HL-60/S4 treated with phorbol 12-myristate 13-acetate at 8.2 ng/mL for 4 days and 3 days (cell line): ENCODE data around the gene DDO.
"Not testable (repeated sequence)": the region's sequence is repeated elsewhere in the genome, so short reads cannot be mapped to it uniquely, and the experiment has no call there.

Source experiments
- in situ Hi-C: fragments of 300-500 bp; cut with MboI; formaldehyde crosslinking; loops from 2 replicates; pipeline ENCODE4 v1.15.0; 2022; ENCODE audit warnings: low sequenced_read_pairs

The DDO gene, protein sequence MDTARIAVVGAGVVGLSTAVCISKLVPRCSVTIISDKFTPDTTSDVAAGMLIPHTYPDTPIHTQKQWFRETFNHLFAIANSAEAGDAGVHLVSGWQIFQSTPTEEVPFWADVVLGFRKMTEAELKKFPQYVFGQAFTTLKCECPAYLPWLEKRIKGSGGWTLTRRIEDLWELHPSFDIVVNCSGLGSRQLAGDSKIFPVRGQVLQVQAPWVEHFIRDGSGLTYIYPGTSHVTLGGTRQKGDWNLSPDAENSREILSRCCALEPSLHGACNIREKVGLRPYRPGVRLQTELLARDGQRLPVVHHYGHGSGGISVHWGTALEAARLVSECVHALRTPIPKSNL

DNA sequence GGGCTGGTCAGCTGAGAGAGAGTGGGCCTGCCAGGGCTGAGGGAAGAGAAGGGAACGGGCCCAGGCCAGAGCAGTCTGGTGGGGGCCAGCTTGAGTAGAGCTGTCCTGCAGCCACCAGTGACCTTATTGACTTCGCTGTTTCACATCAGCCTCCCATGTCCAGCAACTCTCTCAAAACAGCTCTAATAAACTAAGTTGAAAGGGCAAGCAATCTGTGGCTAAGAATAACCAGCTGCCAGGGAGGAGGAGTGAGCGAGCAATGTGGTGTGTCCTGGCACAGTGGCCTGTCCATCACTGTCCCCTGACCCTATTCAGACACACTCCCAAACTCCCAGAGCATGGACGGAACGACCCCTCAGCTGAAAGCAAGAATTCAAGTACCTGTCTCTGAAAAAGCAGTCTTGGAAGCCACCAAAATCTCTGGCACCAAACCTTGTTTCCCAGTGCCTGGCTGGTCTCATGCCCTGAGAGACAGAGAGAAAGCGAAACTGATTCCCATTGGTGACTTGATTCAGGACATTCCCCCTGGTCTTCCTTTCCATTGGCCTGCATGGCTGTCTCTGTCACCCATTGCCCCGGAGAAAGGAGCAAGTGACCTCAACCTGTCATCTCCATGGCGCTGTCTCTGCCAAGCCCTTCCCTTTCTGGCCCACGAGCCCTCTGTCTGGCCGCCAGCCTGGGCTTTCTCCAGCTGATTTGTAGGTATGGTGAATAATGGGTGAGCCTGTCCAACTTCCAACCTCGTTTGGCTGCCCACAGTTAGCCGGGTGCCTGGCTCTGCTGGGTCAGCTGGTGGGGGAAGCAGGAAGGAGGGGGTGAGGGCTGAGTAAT lies at the start of gene DDO:
TSS of gene DDO (minus strand) at position 490 of the 831 bp plus-strand sequence. CDS start 2,113 bp downstream, outside the sequence.
- in situ Hi-C loops, result no loop called here

DNA sequence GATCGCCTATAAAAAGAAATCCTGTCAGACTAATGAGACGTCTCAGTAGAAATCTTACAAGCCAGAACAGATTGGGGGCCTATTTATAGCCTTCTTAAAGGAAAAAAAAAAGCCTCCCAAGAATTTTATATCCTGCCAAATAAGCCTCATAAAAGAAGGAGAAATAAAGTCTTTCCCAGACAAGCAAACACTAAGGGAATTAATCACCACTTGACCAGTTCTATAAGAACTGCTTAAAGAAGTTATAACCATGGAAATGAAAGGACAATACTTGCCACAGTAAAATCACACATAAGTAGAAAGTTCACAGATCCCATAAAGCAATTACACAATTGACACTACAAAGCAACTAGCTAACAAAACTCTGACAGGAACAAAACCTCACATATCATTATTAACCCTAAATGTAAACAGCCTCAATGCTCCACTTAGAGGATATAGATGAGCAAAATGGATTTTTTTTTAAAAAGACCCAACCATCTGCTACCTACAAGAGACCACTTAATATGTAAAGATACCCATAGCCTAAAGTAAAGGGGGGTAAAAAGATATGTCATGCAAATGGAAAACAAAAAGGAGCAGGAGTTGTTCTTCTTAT lies 47.6 kb upstream of the DDO start:
- in situ Hi-C loops, result no loop called here

DNA sequence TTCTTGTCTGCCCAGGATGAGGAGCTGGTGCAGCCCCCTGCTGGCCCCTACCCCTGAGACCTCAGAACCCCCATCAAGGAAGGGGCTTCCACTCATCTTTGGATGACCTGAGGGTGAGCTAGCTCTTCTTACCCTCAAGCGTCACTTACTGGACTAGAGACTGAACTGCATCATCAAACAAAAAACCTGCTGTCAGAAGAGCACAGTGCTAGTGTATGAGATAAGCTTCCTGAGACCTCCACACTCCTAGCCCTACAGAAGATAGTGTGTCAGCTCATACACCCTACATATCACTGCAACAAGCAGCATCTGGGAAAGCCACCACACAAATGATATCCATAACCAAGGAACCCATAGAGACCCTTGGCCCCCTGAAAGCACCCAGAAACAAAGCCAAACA lies 46.0 kb upstream of the DDO start:
- in situ Hi-C loops, result no loop called here

DNA sequence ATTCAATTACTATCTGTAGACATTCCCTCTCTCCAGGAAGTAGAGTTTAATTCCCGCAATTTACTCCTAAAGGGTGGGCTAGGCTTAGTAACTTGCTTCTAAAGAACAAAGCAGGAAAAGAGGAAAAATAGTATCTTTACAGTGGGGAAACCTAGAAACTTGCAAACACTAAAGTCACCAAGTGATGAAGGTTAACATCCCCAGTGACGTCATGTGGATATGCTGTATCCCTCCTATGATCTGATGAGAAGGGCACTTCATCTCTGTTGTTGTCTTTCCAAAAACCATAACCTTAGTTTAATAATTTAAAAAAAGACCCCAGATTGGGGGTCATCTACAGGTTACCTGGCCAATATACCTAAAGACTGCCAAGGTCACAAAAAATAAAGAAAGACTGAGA lies 43.8 kb upstream of the DDO start:
- in situ Hi-C loops, result no loop called here

DNA sequence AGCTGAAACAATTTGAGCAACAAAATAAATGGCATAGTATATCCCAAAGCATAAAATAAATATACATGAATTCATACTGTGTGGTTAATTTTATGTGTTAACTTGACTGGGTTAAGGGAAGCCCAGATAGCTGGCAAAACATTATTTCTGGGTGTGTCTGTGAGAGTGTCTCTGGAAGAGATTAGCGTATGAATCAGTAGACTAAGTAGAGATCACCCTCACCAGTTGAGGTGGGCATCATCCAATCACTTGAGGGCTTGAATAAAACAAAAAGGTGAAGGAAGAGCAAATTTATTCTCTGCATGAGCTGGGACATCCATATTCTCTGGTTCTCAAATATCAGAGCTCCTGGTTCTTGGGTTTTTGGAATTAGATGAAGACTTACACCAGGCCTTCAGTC lies 43.1 kb upstream of the DDO start:
- in situ Hi-C loops, result no loop called here

DNA sequence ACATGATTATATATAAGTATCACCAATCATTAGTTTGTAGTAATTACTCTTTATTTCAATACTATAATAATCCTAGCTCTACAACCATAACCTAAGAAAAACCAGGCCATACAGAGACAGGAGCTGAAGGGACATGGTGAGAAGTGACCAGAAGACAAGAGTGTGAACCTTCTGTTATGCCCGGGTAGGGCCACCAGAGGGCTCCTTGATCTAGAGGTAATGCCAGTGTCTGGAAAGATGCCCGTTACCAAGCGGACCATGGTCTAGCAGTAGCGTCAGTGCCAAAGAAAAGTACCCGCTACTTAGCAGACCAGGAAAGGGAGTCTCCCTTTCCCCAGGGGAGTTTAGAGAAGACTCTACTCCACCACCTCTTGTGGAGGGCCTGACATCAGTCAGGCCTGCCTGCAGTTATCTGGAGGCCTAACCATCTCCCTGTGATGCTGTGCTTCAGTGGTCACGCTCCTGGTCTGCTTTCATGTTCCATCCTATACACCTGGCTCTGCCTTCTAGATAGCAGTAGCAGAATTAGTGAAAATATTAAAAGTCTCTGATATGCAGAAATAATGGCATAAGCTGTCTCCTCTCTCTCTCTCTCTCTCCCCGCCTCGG lies 42.3 kb upstream of the DDO start:
- in situ Hi-C loops, result not testable (repeated sequence)

DNA sequence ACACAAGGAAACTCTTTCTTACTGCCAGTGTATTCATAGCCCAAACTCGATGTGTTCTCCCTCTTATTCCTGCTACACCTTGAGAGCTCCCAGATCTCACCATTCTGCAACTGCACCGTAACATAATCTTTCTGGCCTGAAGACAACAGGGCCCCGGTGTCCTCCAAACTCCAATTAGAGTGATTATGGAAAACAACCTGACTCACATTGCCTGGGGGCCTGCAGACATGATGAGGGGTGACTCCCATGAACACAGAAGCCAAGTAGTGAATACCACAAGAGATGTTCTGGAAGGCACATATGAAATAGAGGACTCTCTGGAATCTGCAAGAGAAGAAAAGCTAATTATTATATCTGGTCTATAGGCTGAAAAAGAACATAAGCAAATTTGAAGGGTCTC lies 41.3 kb upstream of the DDO start:
- in situ Hi-C loops, result no loop called here

DNA sequence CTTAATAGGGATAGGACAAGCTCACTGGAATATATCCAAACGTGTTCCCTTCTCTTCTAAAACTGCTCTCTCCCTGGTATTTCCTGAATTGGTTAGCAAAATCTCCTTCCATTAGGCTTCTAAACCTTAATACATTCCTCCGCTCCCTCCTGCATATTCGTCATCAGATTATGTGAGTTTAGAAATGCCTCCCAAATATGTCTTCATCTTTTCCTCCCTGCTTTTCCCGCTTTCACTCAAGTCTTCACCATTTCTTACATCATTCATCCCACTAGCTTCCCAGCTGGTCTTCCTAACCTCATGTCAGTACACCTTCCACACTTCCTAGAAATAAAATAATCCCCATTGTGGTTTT lies 34.1 kb upstream of the DDO start:
- in situ Hi-C loops, result no loop called here

DNA sequence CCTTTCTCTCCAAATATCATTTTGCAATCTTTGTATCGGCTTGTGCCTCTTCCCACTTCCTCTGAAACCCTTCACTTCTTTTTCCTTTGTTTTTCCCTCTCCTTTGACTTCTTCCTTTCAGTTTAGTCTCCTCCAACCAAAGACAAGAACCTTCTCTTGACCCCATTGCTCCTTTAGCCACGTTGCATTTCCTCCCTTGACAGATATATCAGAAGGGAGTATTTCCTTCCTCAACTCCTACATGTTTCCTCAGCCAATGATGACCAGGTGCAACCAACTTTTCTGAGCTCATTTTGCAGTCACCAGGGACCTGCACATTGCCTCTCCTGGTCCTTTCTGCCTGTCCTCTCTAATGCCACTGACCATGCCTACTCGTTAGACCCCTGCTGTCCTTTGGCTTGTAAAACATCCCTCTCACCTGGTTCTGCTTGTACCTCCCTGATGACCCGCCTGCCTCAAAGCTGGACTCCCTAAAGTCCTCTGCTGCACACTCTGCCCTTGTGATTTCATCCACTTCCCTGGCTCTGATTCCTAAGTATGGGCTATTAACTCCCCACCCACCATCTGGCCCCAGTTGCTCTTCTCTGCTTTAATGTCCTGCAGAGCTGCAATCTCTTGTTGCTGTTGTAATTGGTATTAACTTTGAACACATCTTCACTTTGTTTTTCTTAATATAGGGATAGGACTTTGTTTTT lies 33.6 kb upstream of the DDO start:
- in situ Hi-C loops, result no loop called here

DNA sequence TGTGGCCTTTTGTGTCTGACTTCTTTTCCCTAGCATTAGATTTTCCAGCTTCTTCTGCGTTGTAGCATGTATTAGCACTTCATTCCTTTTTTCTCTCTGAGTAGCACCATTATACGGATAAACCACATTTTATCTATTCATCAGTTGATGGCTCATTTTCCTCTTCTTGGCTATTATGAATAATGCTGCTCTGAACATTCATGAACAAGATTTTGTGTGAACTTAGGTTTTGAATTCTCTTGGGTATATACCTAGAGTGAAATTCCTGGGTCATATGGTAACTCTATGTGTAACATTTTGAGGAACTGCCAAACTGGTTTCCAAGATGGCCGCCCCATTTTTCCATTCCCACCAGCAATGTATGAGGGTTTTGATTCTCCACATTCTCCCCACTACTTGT lies 32.4 kb upstream of the DDO start:
- in situ Hi-C loops, result no loop called here

DNA sequence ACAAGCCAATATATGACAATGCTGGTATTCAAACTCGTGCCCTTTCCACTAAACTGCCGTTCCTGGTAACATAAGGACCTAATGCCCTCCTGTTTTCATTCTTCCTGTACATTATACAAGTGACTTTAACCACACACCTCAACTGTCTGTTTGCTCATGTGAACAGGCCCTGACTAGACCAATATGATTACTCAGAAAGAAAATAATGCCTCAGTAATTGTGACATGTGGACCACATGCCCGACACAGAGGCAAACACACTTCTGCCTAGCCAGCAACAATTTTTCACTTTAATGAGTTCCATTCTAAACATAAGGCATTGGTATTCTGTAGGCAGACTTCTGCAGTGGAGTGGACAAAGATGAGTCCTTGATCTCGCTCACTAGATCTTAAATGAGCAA lies 31.0 kb upstream of the DDO start:
- in situ Hi-C loops, result no loop called here

DNA sequence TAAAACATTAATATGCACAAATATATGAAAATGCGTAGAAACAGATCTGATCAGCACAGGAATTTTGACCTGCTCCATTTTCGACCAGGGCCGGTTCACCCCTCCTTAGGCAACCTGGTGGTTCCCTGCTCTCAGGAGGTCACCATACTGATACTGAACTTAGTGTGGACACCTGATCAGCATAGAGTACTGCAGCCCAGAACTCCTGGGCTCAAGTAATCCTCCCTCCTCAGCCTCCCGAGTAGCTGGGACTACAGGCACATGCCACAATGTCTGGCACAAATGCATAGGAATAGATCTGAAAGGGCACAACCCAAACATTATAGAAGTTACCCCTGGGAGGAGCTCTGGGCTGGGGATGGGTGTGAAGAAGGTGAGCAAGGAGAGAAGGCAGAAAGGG lies 24.7 kb upstream of the DDO start:
- in situ Hi-C loops, result no loop called here

DNA sequence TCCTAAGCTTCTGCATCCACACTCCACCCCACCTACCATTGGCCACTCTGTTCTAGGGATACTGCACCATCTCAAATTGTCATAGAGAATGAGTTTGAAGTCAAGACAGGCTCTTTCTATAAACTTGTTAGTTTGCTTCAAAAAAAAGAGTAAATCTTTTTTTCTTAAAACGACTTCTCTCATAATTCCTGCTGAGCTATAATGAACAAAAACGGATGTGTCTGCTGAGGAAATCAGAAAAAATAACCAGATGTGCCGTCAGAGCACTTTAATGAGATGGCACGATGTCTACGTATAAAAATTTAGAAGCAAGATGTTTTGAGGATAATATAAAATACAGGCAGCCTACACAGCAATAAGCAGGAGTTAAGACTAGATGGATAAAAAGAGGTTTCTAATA lies 24.0 kb upstream of the DDO start:
- in situ Hi-C loops, result no loop called here

DNA sequence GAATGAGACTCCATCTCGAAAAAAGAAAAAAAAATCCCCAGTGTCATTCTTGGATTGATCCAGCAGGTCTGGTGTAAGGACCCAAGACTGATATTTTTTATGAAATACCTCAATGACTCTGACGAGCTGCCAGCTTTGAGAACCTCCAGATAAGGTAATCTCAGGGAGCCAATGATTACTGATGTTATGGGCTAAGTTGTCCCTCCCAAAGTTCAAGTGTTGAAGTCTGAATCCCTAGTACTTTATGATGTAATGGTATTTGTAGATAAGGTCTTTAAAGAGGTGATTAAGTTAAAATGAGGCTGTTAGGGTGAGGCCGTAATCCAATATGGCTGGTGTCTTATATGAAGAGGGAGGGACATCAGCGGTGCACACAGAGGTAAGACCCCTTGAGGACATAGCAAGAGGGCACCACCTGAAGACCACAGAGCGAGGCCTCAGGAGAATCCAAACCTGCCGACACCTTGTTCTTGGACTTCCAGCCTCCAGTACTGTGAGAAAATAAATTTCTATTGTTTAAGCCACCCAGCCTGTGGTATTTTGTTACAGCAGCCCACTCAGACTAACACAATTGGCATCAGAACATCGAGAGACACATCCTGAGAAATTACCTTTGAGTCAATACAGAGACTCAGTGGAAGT lies 19.7 kb upstream of the DDO start:
- in situ Hi-C loops, result no loop called here

DNA sequence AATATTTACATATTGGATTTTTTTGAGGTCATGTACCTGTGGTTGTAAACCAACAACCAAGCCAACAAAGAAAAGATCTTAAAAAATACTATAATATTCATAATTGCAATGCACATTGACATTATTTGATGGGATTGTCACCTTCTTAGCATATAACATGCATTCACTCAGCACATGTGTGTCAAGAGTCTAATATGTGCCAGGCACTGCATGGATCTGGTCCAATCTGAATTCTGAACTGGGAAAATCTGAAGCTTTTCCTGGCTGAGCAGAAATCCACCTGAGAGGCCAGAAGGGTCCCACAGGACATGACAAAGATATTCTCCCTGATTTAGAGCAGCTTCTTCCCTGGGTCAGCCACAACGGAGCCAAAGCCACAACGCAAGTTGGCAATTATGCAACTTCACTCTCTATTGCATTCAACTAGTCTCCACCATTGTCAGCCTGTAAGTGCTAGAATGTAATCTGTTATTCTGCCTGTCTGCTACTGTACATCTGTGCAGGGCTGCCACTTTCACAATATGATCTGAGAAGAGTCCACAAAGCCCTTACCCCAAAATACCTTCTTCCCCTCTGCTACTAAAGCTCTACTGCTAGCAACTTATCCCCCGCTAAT lies 17.0 kb upstream of the DDO start:
- in situ Hi-C loops, result no loop called here

DNA sequence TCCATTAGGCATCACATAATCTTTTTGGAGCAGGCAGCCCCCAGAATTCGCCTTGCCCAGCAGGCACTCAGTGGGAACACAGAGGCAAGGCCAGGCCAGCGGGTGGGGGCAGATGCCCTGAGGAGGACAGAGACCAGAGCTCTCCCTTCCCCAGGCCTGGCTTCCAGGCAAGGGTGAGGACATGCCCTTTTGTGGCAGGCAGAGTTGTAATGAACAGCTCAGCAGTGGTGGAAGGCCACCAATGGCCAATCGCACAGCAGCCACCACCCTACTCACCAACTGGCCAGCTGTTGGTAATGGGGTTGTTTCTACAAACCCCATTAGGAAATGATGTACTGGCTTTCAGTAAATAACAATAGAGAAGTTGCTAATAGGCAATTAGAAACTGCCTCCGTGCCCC lies 15.4 kb upstream of the DDO start:
- in situ Hi-C loops, result no loop called here

DNA sequence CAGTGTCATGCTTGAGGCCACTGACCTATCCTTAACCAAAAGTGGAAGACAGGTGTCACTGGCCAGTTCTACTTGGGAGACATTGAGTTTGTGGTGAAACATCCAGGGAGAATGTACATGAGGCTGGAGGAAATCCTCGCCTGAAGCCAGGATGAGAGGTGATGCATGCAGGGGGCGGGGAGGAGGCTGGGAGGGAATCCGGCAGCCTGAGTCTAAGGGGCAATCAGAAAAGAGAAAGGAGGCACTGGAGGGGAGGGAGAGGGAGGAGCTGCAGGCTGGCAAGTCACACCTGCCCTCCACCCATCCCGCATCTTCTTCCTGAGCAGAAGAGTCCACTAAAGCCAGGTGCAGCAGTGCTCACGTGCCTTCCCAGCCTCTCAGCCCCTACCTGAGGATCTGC lies 14.9 kb upstream of the DDO start:
- in situ Hi-C loops, result no loop called here

DNA sequence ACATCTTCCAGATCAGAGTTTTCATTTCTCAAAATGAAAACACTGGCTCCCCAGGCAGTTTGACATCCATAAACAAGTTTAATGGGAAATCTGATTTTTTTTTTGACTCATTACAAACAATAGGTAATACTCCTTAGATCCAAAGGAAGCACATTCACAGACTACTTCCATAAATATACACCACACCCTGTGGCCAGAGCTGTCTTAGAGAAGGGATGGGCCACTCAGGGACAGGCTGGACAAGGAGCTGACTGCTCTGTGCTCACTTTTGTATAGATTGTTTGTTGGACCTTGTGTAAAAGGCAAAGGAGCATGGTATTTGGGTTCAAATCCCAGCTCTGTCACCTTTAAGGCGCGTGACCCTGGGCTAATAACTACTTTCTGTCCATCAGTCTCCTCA lies 12.8 kb upstream of the DDO start:
- in situ Hi-C loops, result no loop called here

DNA sequence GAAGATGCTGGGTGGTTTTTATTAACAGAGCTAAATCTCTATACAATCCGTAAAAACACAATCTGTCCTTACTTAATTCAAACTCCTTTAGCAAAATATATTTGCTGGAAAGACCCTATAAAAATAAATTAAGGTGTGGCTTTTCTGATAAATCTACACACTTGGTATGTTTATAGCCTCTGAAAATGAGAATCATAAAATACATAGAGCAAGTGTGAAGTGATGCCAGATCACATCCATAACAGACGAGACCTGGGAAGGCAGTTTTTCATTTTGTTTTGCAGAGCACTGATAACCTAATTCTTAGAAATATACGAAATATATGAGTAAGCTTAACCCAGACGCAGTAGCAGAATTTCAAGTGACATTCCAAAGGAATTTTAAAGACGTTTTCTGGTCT lies 10.4 kb upstream of the DDO start:
- in situ Hi-C loops, result no loop called here

DNA sequence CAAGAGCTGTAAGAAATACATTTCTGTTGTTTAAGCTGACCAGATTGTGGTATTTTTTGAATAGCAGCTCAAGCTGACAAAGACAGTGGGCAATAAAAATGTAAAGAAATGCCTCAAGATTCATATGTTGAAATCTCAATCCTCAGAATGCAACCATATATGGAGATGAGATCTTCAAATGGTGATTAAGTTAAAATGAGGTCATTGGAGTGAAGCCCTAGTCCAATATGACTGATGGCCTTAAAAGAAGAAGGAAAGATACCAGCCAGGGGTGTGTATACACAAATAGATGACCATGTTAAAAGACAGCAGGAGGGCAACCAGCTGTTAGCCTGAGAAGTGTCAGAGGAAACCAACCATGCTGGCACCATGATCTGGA lies 7.1 kb upstream of the DDO start:
- in situ Hi-C loops, result no loop called here
